Fibroblast of the conjunctiva (primary cell): ENCODE results near the gene GDPD5.

Experiments used
- DNase-seq: peaks from one replicate; pipeline ENCODE4 v3.0.0-alpha.2; 2010; ENCODE audit warnings: low read depth

The GDPD5 gene

GRCh38 chr11:75399344-75400145, 126.2 kb downstream of the GDPD5 start, which contains the start of gene RPS3:
TSS of gene RPS3 (plus strand) at chr11:75399518. CDS start at chr11:75399548, 30 bp downstream.
- peak; percentile 78 for DNase-seq

GRCh38 chr11:75398906-75399305, 126.8 kb downstream of the GDPD5 start:
- no peak for DNase-seq

GRCh38 chr11:75394085-75394840, 131.5 kb downstream of the GDPD5 start:
- no peak for DNase-seq

- no peak for DNase-seq
Measured at GRCh38 chr11:75389925-75390324, 135.8 kb downstream of the GDPD5 start.

GRCh38 chr11:75389276-75389605, 136.5 kb downstream of the GDPD5 start:
- no peak for DNase-seq

GRCh38 chr11:75388386-75389275, 137.1 kb downstream of the GDPD5 start:
- DNase-seq, result peak; percentile 77

GRCh38 chr11:75387736-75388294, 137.9 kb downstream of the GDPD5 start:
- DNase-seq, result no peak

GRCh38 chr11:75386942-75387630, 138.7 kb downstream of the GDPD5 start:
- DNase-seq, result no peak
